ENCODE data around the gene AQP12B. TPM values are rescaled to one million over a fixed set of nuclear protein-coding genes. Genes with fewer than 3 reads are reported as not detected.

Gene AQP12B
- total RNA-seq, 1 donor from 2014 or later = not detected

- no peak for DNase-seq (ENCODE audit: low spot score in 2 of 2, unreplicated experiment in 2 of 2)
- H3K36me3 Mint-ChIP-seq = peaks cover 3% of the 10 kb centered on the region
- H3K4me3 Mint-ChIP-seq = no peak overlapping the region
- TF ChIP-seq CTCF (IDR thresholded peaks at IDR 0.05; ENCODE audit: unreplicated experiment) = no peak
- no peaks in the 10 kb centered on the region for H3K27me3 Mint-ChIP-seq (ENCODE audit: low read depth)
- H3K4me1 Mint-ChIP-seq = no peaks in the 10 kb centered on the region
- H3K9me3 Mint-ChIP-seq = no peaks in the 10 kb centered on the region
- H3K27ac Mint-ChIP-seq = no peak overlapping the region
Measured at GRCh38 chr2:240727913-240728312, 45.2 kb upstream of the AQP12B start.

- no peaks in the 10 kb centered on the region for H3K9me3 Mint-ChIP-seq
- no peaks in the 10 kb centered on the region for H3K4me1 Mint-ChIP-seq
- peaks cover 3% of the 10 kb centered on the region for H3K36me3 Mint-ChIP-seq
- H3K27ac Mint-ChIP-seq = no peak overlapping the region
- no peak for DNase-seq (ENCODE audit: low spot score in 2 of 2, unreplicated experiment in 2 of 2)
- no peak for TF ChIP-seq CTCF (IDR thresholded peaks at IDR 0.05; ENCODE audit: unreplicated experiment)
- no peaks in the 10 kb centered on the region for H3K27me3 Mint-ChIP-seq (ENCODE audit: low read depth)
- H3K4me3 Mint-ChIP-seq = no peak overlapping the region
Measured at GRCh38 chr2:240727439-240727838, 44.8 kb upstream of the AQP12B start.

- Mint-ChIP-seq H3K27ac (no peak overlapping the region), H3K27me3 (ENCODE audit: low read depth) (no peaks in the 10 kb centered on the region), H3K4me3 (no peak overlapping the region), H3K36me3 (peaks cover 3% of the 10 kb centered on the region), H3K4me1 (no peaks in the 10 kb centered on the region), H3K9me3 (no peaks in the 10 kb centered on the region)
- no peak for DNase-seq (ENCODE audit: low spot score in 2 of 2, unreplicated experiment in 2 of 2)
- no peak for TF ChIP-seq CTCF (IDR thresholded peaks at IDR 0.05; ENCODE audit: unreplicated experiment)
Measured at GRCh38 chr2:240726876-240727275, 44.2 kb upstream of the AQP12B start.

- no peaks in the 10 kb centered on the region for H3K4me1 Mint-ChIP-seq
- H3K36me3 Mint-ChIP-seq = peaks cover 3% of the 10 kb centered on the region
- H3K27me3 Mint-ChIP-seq (ENCODE audit: low read depth) = no peaks in the 10 kb centered on the region
- DNase-seq (ENCODE audit: low spot score in 2 of 2, unreplicated experiment in 2 of 2) = no peak
- TF ChIP-seq CTCF (IDR thresholded peaks at IDR 0.05; ENCODE audit: unreplicated experiment) = no peak
- no peak overlapping the region for H3K27ac Mint-ChIP-seq
- H3K4me3 Mint-ChIP-seq = no peak overlapping the region
- H3K9me3 Mint-ChIP-seq = no peaks in the 10 kb centered on the region
Measured at GRCh38 chr2:240725671-240726070, 43.0 kb upstream of the AQP12B start.

- no peak for DNase-seq (ENCODE audit: low spot score in 2 of 2, unreplicated experiment in 2 of 2)
- H3K4me3 Mint-ChIP-seq = no peak overlapping the region
- H3K9me3 Mint-ChIP-seq = no peaks in the 10 kb centered on the region
- TF ChIP-seq CTCF (IDR thresholded peaks at IDR 0.05; ENCODE audit: unreplicated experiment) = no peak
- no peaks in the 10 kb centered on the region for H3K27me3 Mint-ChIP-seq (ENCODE audit: low read depth)
- peaks cover 3% of the 10 kb centered on the region for H3K36me3 Mint-ChIP-seq
- H3K27ac Mint-ChIP-seq = no peak overlapping the region
- H3K4me1 Mint-ChIP-seq = no peaks in the 10 kb centered on the region
Measured at GRCh38 chr2:240725266-240725665, 42.6 kb upstream of the AQP12B start.

- Mint-ChIP-seq H3K36me3 (peaks cover 3% of the 10 kb centered on the region), H3K9me3 (no peaks in the 10 kb centered on the region), H3K27ac (no peak overlapping the region), H3K27me3 (ENCODE audit: low read depth) (no peaks in the 10 kb centered on the region), H3K4me1 (no peaks in the 10 kb centered on the region), H3K4me3 (no peak overlapping the region)
- no peak for DNase-seq (ENCODE audit: low spot score in 2 of 2, unreplicated experiment in 2 of 2)
- no peak for TF ChIP-seq CTCF (IDR thresholded peaks at IDR 0.05; ENCODE audit: unreplicated experiment)
Measured at GRCh38 chr2:240724431-240724830, 41.7 kb upstream of the AQP12B start.

All from mesothelial cell of epicardium (in vitro differentiated cells).